B cell (primary cell): ENCODE results near the gene RNF17. TPM values are rescaled to one million over a fixed set of nuclear protein-coding genes. Genes with fewer than 3 reads are reported as not detected.

Experiments
- ATAC-seq: fragments of 200-7000 bp; cut with Tn5 transposase; one replicate; pipeline ENCODE4 v1.10.0; 2021; ENCODE audit warnings: low read depth, mild to moderate bottlenecking, moderate number of reproducible peaks, moderate library complexity
- CTCF ChIA-PET: fragments of 350-600 bp; sonication (Branson Sonifier 250); formaldehyde crosslinking; loops from one replicate; lab custom pipeline; 2021; ENCODE audit warnings: antibody characterized with exemption, inconsistent platforms; lab: Charles Lee
- POLR2A ChIA-PET: fragments of 350-600 bp; sonication (Branson Sonifier 250); formaldehyde crosslinking; loops from one replicate; lab custom pipeline; 2021; ENCODE audit warnings: antibody characterized with exemption; lab: Charles Lee
- DNase-seq: peaks from one replicate; pipeline ENCODE4 v3.0.0; 2013
- H2AFZ ChIP-seq: 2 replicates; pipeline ENCODE4 v1.6.1; 2012; ENCODE audit warnings: mild to moderate bottlenecking, low read depth, low read length; ENCODE audit not compliant: insufficient read depth, poor library complexity, severe bottlenecking
- H3K27ac ChIP-seq, 2 donors: 1 replicate in 1 of 2; 2 replicates in 1 of 2; pipeline ENCODE4 v1.5.1; 2012 to 2013; ENCODE audit warnings: low read length in 2 of 2, mild to moderate bottlenecking in 2 of 2, moderate library complexity in 1 of 2
- H3K27me3 ChIP-seq, 4 experiments: fragments of 200-600 bp in 1 of 4; sonication (generic) in 1 of 4; replicated peaks in 1 of 4; 1 replicate in 2 of 4; 2 replicates in 2 of 4; pipeline versions ENCODE4 v1.6.1 to v1.7.0; 2013 to 2016; ENCODE audit warnings: low read length in 3 of 4, mild to moderate bottlenecking in 2 of 4, mixed read lengths in 1 of 4, moderate library complexity in 1 of 4; ENCODE audit not compliant: insufficient read depth in 4 of 4, control insufficient read depth in 3 of 4; ENCODE audit errors: control extremely low read depth in 1 of 4
- H3K36me3 ChIP-seq, 2 experiments: replicated peaks in 1 of 2; 1 replicate in 1 of 2; 2 replicates in 1 of 2; pipeline versions ENCODE4 v1.6.1 to v1.7.1; 2013; ENCODE audit warnings: low read length in 1 of 2; ENCODE audit not compliant: insufficient read depth in 2 of 2, control insufficient read depth in 1 of 2; ENCODE audit errors: control extremely low read depth in 1 of 2, extremely low read depth in 1 of 2
- H3K4me1 ChIP-seq, 2 donors: fragments of 200-600 bp in 1 of 2; sonication (generic) in 1 of 2; 1 replicate in 1 of 2; 2 replicates in 1 of 2; pipeline versions ENCODE4 v1.5.1 to v1.6.1; 2013 to 2017; ENCODE audit warnings: low read length in 2 of 2; ENCODE audit not compliant: control insufficient read depth in 2 of 2, insufficient read depth in 2 of 2
- H3K4me2 ChIP-seq: replicated peaks from 2 replicates; pipeline ENCODE3; 2012; ENCODE audit warnings: mild to moderate bottlenecking, low read depth, low read length; ENCODE audit not compliant: poor library complexity, severe bottlenecking
- H3K4me3 ChIP-seq, 5 experiments: fragments of 200-600 bp in 1 of 5; sonication (generic) in 1 of 5; 1 replicate in 3 of 5; 2 replicates in 2 of 5; pipeline versions ENCODE4 v1.5.1 to v1.7.0; 2011 to 2016; ENCODE audit warnings: low read length in 4 of 5, mild to moderate bottlenecking in 4 of 5, low read depth in 2 of 5, control low read depth in 1 of 5, moderate library complexity in 1 of 5; ENCODE audit not compliant: insufficient read depth in 1 of 5; ENCODE audit errors: control extremely low read depth in 1 of 5, extremely low read depth in 1 of 5
- H3K79me2 ChIP-seq: fragments of 200-600 bp; sonication (generic); one replicate; pipeline ENCODE4 v1.6.0; 2016; ENCODE audit warnings: low read length; ENCODE audit not compliant: control insufficient read depth, insufficient read depth
- H3K9ac ChIP-seq: fragments of 200-600 bp; sonication (generic); 2 replicates; pipeline ENCODE4 v1.6.1; 2017; ENCODE audit warnings: mild to moderate bottlenecking, low read length, moderate library complexity
- H3K9me3 ChIP-seq, 3 donors: one replicate each; pipeline versions ENCODE4 v1.6.1 to v1.7.1; 2013; ENCODE audit warnings: low read length in 2 of 3; ENCODE audit not compliant: control insufficient read depth in 2 of 3, insufficient read depth in 1 of 3; ENCODE audit errors: control extremely low read depth in 1 of 3
- H4K20me1 ChIP-seq: 2 replicates; pipeline ENCODE4 v1.6.0; 2012; ENCODE audit warnings: mild to moderate bottlenecking, low read length; ENCODE audit not compliant: insufficient read depth, control insufficient read depth, poor library complexity, severe bottlenecking
- H3K27ac Mint-ChIP-seq: one replicate; pipeline ENCODE4 v1.8.0; 2021; ENCODE audit warnings: mixed read lengths
- H3K27me3 Mint-ChIP-seq: one replicate; pipeline ENCODE4 v1.8.0; 2021; ENCODE audit warnings: mixed read lengths
- H3K4me1 Mint-ChIP-seq: one replicate; pipeline ENCODE4 v1.8.0; 2021; ENCODE audit warnings: mixed read lengths
- H3K4me3 Mint-ChIP-seq: one replicate; pipeline ENCODE4 v1.8.0; 2021; ENCODE audit warnings: mixed read lengths
- H3K9me3 Mint-ChIP-seq: one replicate; pipeline ENCODE4 v1.8.0; 2022; ENCODE audit warnings: mixed read lengths; ENCODE audit not compliant: insufficient read depth
- CTCF ChIP-seq: fragments of 200-600 bp; IDR thresholded peaks from one replicate; pipeline ENCODE4 v1.8.0; 2022; ENCODE audit warnings: antibody characterized with exemption, mild to moderate bottlenecking
- EZH2 ChIP-seq: IDR thresholded peaks from 2 replicates; pipeline ENCODE4 v1.6.1; 2012; ENCODE audit warnings: borderline replicate concordance, low read depth, mild to moderate bottlenecking, moderate library complexity, low read length; ENCODE audit not compliant: insufficient read depth, poor library complexity, severe bottlenecking
- WGBS: methylation state at CpG from one replicate; pipeline ENCODE4 v1.1.5; 2013; ENCODE audit warnings: missing lambda C conversion rate; ENCODE audit not compliant: insufficient coverage; 5-methylcytosine and 5-hydroxymethylcytosine counted together
- intact Hi-C: fragments of 100-400 bp; cut with micrococcal nuclease; formaldehyde crosslinking; loops from one replicate; pipeline ENCODE4 v1.10.0; 2022
- polyA plus RNA-seq: library from polyadenylated mRNA; depleted of rRNA; stranded (reverse); fragments of >200 nt; gene quantifications from 2 replicates; pipeline ENCODE4 v1.2.3, GENCODE V29; 2012
- total RNA-seq, 2 donors: library from RNA; stranded (reverse); fragments of 120-200 nt in 1 of 2; gene quantifications; 1 replicate in 1 of 2; 2 replicates in 1 of 2; pipeline versions ENCODE4 v1.2.3 to v1.2.4, GENCODE V29; 2013 to 2022

RNF17 gene
- total and polyA plus RNA-seq, 2 donors (not counting 1 experiment from before 2014, with no cell fraction given), result 0.12 TPM; not detected in 1

GRCh38 chr13:24905242-24905641, 141.3 kb downstream of the RNF17 start:
- CTCF ChIA-PET, result no interaction called here
- H4K20me1 ChIP-seq, result no peaks in the 10 kb centered on the region
- no peak for ATAC-seq
- no peak for TF ChIP-seq EZH2
- no peak for TF ChIP-seq CTCF
- H2AFZ ChIP-seq, result no peak overlapping the region
- no peaks in the 10 kb centered on the region for H3K27me3 ChIP-seq
- no peak for DNase-seq
- Mint-ChIP-seq H3K27me3 (no peaks in the 10 kb centered on the region), H3K9me3 (no peaks in the 10 kb centered on the region), H3K27ac (no peak overlapping the region), H3K4me3 (no peak overlapping the region), H3K4me1 (peaks cover 4% of the 10 kb centered on the region)
- no peak overlapping the region for H3K4me2 ChIP-seq
- POLR2A ChIA-PET, result no interaction called here
- peaks cover 0 to 12% of the 10 kb centered on the region in 2 experiments for H3K36me3 ChIP-seq
- no peaks in the 10 kb centered on the region for H3K79me2 ChIP-seq
- WGBS, result 100% methylated on average over 2 of the region's 3 CpGs
- H3K9ac ChIP-seq, result no peak overlapping the region
- no peak overlapping the region for H3K4me3 ChIP-seq
- intact Hi-C loops, result no loop called here
- H3K4me1 ChIP-seq, result peaks cover 0 to 3% of the 10 kb centered on the region in 2 donors
- H3K9me3 ChIP-seq, result no peaks in the 10 kb centered on the region
- H3K27ac ChIP-seq, result no peak overlapping the region

- Histone ChIP-seq H3K4me1 (no peaks in the 10 kb centered on the region), H3K27me3 (no peaks in the 10 kb centered on the region), H3K9ac (no peak overlapping the region), H3K4me2 (no peak overlapping the region), H3K36me3 (peaks cover 0 to 12% of the 10 kb centered on the region in 2 experiments), H3K9me3 (no peaks in the 10 kb centered on the region), H3K79me2 (no peaks in the 10 kb centered on the region), H2AFZ (no peak overlapping the region), H3K27ac (no peak overlapping the region), H4K20me1 (no peaks in the 10 kb centered on the region), H3K4me3 (no peak overlapping the region)
- ChIA-PET CTCF (interaction anchor here (1.0 kb wide), 1 partner anchor 15 kb away, joined by 3 read pairs; no protein-coding TSS in a partner anchor), POLR2A (no interaction called here)
- Mint-ChIP-seq H3K9me3 (no peaks in the 10 kb centered on the region), H3K27me3 (no peaks in the 10 kb centered on the region), H3K4me1 (no peaks in the 10 kb centered on the region), H3K4me3 (no peak overlapping the region), H3K27ac (no peak overlapping the region)
- intact Hi-C loops, result no loop called here
- TF ChIP-seq CTCF, result no peak
- no peak for TF ChIP-seq EZH2
- DNase-seq, result no peak
- no peak for ATAC-seq
- 98% methylated on average over 4 of the region's 7 CpGs for WGBS
Observed at GRCh38 chr13:24906268-24906667, 142.3 kb downstream of the RNF17 start.
